WI38 (cell line): ENCODE measurements around the gene SETD4.

Source experiments
- H3K4me3 ChIP-seq: 2 replicates; pipeline ENCODE4 v1.5.1; 2011; ENCODE audit warnings: low read depth, mild to moderate bottlenecking, control low read depth, low read length
- TF ChIP-seq, protein P1 (sequence below): IDR thresholded peaks from 2 replicates; pipeline ENCODE4 v1.5.1; 2012; ENCODE audit warnings: low read depth, mild to moderate bottlenecking, control low read depth, low read length

The SETD4 gene

DNA sequence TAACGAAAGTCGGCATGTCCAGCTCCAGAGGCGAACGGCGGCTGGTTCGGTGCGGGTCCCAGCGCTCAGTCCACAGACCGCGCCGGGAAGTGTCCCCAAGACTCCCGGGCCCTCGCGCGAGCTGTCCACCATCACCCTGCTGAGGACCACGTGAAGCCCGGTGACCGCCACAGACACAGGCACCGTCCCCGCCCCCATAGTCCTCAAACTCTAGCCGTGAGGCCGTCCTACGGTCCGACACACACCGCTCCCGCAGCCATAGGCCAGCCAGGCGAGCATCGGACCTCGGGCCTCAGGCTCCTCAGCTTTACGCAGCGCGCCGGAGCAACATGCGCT, 535 bp downstream of the SETD4 start:
- H3K4me3 ChIP-seq = peak overlapping the region; percentile 77
- TF ChIP-seq, protein P1, sequence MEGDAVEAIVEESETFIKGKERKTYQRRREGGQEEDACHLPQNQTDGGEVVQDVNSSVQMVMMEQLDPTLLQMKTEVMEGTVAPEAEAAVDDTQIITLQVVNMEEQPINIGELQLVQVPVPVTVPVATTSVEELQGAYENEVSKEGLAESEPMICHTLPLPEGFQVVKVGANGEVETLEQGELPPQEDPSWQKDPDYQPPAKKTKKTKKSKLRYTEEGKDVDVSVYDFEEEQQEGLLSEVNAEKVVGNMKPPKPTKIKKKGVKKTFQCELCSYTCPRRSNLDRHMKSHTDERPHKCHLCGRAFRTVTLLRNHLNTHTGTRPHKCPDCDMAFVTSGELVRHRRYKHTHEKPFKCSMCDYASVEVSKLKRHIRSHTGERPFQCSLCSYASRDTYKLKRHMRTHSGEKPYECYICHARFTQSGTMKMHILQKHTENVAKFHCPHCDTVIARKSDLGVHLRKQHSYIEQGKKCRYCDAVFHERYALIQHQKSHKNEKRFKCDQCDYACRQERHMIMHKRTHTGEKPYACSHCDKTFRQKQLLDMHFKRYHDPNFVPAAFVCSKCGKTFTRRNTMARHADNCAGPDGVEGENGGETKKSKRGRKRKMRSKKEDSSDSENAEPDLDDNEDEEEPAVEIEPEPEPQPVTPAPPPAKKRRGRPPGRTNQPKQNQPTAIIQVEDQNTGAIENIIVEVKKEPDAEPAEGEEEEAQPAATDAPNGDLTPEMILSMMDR = no peak

DNA sequence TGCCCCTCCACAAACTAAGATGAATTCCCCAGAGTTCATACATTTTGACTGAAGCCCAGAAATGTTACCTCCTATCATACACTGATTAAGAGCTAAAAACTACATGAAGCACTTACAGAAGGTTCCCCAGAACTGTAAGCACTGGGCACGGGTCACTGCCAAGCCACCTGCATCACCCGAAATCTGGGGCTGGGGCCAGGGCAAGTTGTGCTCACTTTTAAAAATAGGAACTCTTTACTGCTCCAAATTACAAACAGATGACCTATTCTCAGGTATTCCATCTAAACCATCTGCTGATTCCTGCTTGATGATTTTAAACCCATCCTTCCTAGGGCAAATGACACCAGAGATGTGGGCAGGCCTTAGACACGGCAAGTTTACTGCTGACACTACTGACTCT, 4.8 kb downstream of the SETD4 start:
- no peak overlapping the region for H3K4me3 ChIP-seq
- TF ChIP-seq, protein P1 = no peak

DNA sequence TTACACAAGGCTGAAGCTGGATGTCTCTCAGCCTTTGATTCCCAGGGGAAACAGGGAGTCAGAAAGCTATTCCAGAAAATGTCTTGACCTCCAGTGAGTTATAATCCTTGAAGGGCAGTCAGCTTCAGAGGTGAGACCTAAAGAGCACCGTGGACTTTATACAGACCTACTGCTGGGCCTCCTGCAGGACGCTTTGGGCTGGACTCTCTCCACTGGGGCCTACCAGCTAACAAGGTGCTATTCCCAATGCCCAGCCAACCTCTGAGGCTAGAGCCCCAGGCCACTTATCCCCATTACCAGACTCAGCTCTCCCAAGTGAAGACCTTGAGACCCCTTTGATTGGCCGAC, 6.6 kb downstream of the SETD4 start:
- H3K4me3 ChIP-seq = no peak overlapping the region
- TF ChIP-seq, protein P1 = no peak

DNA sequence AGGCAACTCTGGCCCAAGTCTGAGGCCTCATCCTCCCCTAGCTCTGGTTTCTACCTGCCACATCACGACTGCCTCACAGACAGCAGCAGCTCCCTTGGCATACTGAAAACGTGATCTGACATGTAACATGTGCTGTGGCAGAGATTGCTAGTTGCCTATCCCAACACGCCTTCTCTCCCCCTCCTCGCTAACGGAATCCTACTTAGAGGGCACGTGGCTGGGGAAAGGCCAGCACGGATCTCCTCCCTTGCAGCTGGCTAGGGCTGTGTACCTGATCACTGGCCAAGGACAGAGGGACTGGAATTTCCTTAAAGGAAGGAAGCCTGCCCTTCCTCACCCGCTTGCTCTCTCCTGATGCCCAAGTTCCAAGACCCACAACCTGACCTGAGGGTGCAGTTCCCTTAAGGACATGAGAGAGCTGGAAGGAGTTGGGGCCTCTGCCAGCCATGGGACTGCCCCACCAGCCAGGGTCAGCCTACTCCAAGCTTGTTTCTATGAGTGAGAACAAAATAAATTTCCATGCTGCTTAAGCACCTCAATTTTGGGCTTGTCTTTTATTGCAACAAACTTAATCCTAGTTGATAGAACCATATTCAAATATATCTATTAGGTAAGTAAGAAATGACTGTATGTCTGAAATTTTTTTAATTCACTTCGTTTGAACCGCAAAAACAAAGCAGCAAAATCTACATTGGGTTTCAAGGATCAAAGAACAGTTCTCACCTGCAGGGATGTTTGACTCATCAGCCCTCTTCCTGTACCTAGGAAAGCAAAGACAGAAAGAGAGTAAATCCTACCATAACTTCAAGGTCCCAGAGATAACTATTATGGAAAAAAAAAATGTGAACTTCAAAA, 7.2 kb downstream of the SETD4 start:
- TF ChIP-seq, protein P1 = no peak
- no peak overlapping the region for H3K4me3 ChIP-seq

- TF ChIP-seq, protein P1 = no peak
- no peak overlapping the region for H3K4me3 ChIP-seq
Measured at GRCh38 chr21:36048357-36048756, 12.0 kb downstream of the SETD4 start.

- H3K4me3 ChIP-seq = no peak overlapping the region
- TF ChIP-seq, protein P1 = no peak
Measured at GRCh38 chr21:36047139-36047538, 13.2 kb downstream of the SETD4 start.

DNA sequence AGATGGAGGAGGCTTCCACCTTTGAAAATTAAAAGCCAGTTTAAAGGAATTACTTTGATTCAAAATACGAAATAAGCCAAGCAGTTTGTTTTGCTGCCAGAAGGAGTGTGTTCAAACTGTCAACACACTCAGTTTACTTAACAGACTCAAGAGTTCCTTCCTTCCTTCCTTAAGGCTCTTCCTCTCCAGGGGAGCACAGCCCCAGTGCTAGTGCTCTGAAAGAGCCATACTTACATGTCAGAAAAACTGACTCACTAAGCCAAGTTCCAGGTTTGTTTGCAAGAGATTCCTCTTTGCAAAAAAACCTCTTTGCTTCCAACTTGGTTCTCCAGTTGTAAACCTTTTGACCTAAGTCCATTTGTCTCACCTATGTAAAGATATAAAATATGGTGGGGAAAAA, 14.3 kb downstream of the SETD4 start:
- no peak overlapping the region for H3K4me3 ChIP-seq
- TF ChIP-seq, protein P1 = no peak
